Common myeloid progenitor, CD34-positive (primary cell): ENCODE measurements around the gene KCNMB2.

Experiments used
- CTCF ChIA-PET: fragments of 350-600 bp; sonication (Branson Sonifier 250); formaldehyde crosslinking; loops from one replicate; lab custom pipeline; 2021; ENCODE audit warnings: antibody characterized with exemption; lab: Charles Lee
- POLR2A ChIA-PET: fragments of 350-600 bp; sonication (Branson Sonifier 250); formaldehyde crosslinking; loops from one replicate; lab custom pipeline; 2021; ENCODE audit warnings: antibody characterized with exemption; lab: Charles Lee
- DNase-seq, 3 donors: peaks; one replicate each; pipeline versions ENCODE4 v3.0.0 to v3.0.0-alpha.2; 2013
- H3K27ac ChIP-seq, 2 experiments: 1 replicate in 1 of 2; 2 replicates in 1 of 2; pipeline ENCODE4 v1.7.0; 2013; ENCODE audit warnings: inconsistent platforms in 2 of 2, low read length in 2 of 2, mild to moderate bottlenecking in 2 of 2, low read depth in 1 of 2, moderate library complexity in 1 of 2; ENCODE audit not compliant: severe bottlenecking in 2 of 2, insufficient read depth in 1 of 2, poor library complexity in 1 of 2
- H3K27me3 ChIP-seq, 5 experiments: replicated peaks in 2 of 5; 1 replicate in 3 of 5; 2 replicates in 2 of 5; pipeline versions ENCODE4 v1.6.1 to v1.7.0; 2013; ENCODE audit warnings: low read length in 4 of 5, mild to moderate bottlenecking in 2 of 5, moderate library complexity in 2 of 5, inconsistent platforms in 1 of 5; ENCODE audit not compliant: insufficient read depth in 5 of 5, control insufficient read depth in 4 of 5
- H3K36me3 ChIP-seq, 4 experiments: 1 replicate in 2 of 4; 2 replicates in 2 of 4; pipeline versions ENCODE4 v1.6.1 to v1.7.0; 2013; ENCODE audit warnings: low read length in 3 of 4, control low read depth in 1 of 4, mild to moderate bottlenecking in 1 of 4; ENCODE audit not compliant: control insufficient read depth in 4 of 4, insufficient read depth in 4 of 4
- H3K4me1 ChIP-seq, 4 experiments: 1 replicate in 3 of 4; 2 replicates in 1 of 4; pipeline versions ENCODE4 v1.6.1 to v1.7.1; 2013; ENCODE audit warnings: low read length in 3 of 4, mild to moderate bottlenecking in 3 of 4, control low read depth in 1 of 4, inconsistent platforms in 1 of 4, moderate library complexity in 1 of 4; ENCODE audit not compliant: control insufficient read depth in 4 of 4, insufficient read depth in 4 of 4; ENCODE audit errors: control extremely low read depth in 1 of 4
- H3K4me3 ChIP-seq, 7 experiments: 1 replicate in 4 of 7; 2 replicates in 3 of 7; pipeline versions ENCODE4 v1.5.1 to v1.7.0; 2013; ENCODE audit warnings: mild to moderate bottlenecking in 7 of 7, low read length in 6 of 7, moderate library complexity in 6 of 7, inconsistent platforms in 2 of 7, low read depth in 2 of 7, control low read depth in 1 of 7; ENCODE audit not compliant: insufficient read depth in 4 of 7, control insufficient read depth in 1 of 7; ENCODE audit errors: extremely low read depth in 1 of 7
- H3K9me3 ChIP-seq, 5 experiments: 1 replicate in 4 of 5; 2 replicates in 1 of 5; pipeline versions ENCODE4 v1.6.1 to v1.7.1; 2013; ENCODE audit warnings: low read length in 4 of 5, mild to moderate bottlenecking in 2 of 5, inconsistent platforms in 1 of 5, low read depth in 1 of 5, moderate library complexity in 1 of 5; ENCODE audit not compliant: control insufficient read depth in 4 of 5, insufficient read depth in 2 of 5; ENCODE audit errors: control extremely low read depth in 1 of 5
- WGBS: methylation state at CpG from one replicate; pipeline ENCODE4 v1.1.5; 2013; ENCODE audit not compliant: insufficient coverage; 5-methylcytosine and 5-hydroxymethylcytosine counted together

The KCNMB2 gene

GRCh38 chr3:178880274-178880673 lies 344.0 kb downstream of the KCNMB2 start:
- no peak for DNase-seq
- ChIA-PET CTCF (interaction anchor here (1.2 kb wide), 1 partner anchor 11 kb away, joined by 4 read pairs; no protein-coding TSS in a partner anchor), POLR2A (no interaction called here)

More at GRCh38 chr3:178880274-178880673, 344.0 kb downstream of the KCNMB2 start:
- Histone ChIP-seq H3K36me3 (no peaks in the 10 kb centered on the region), H3K9me3 (no peaks in the 10 kb centered on the region), H3K4me1 (no peaks in the 10 kb centered on the region), H3K4me3 (no peak overlapping the region), H3K27me3 (no peaks in the 10 kb centered on the region), H3K27ac (no peak overlapping the region)
- WGBS: 89% methylated on average over 1 of the region's 1 CpG
